ENCODE data around the gene MRPL20.

MRPL20 gene

GRCh38 chr1:1356166-1356795 lies 50.8 kb downstream of the MRPL20 start:
- H3K4me1 ChIP-seq (ENCODE audit: control insufficient read depth, low read length) = no peaks in the 10 kb centered on the region
- no peaks in the 10 kb centered on the region for H3K9me2 ChIP-seq (replicated peaks; ENCODE audit: control insufficient read depth, low read length)
- no peak overlapping the region for H3K4me2 ChIP-seq (ENCODE audit: low read length)
- no peak overlapping the region for H3K4me3 ChIP-seq (ENCODE audit: low read length)
- no peaks in the 10 kb centered on the region; the same call in 1 of the 2 replicates for H3F3A ChIP-seq (ENCODE audit: control insufficient read depth, insufficient read depth)
- H3K79me2 ChIP-seq (ENCODE audit: control insufficient read depth, low read length) = no peaks in the 10 kb centered on the region
- H3K27me3 ChIP-seq (ENCODE audit: control insufficient read depth, low read length) = peaks cover 26% of the 10 kb centered on the region
- H4K20me1 ChIP-seq (ENCODE audit: control insufficient read depth, insufficient read depth, low read depth, low read length) = no peaks in the 10 kb centered on the region
- H3K9me3 ChIP-seq (ENCODE audit: control insufficient read depth, insufficient read depth, low read length) = no peaks in the 10 kb centered on the region
- H3K36me3 ChIP-seq (ENCODE audit: control insufficient read depth, low read length) = no peaks in the 10 kb centered on the region
- H3K27ac ChIP-seq (ENCODE audit: low read depth, low read length) = no peak overlapping the region
- TF ChIP-seq EZH2phosphoT487 (IDR thresholded peaks at IDR 0.05; ENCODE audit: borderline replicate concordance, low read length) = no peak
- TF ChIP-seq CTCF (IDR thresholded peaks at IDR 0.05; ENCODE audit: low read depth, low read length, poor library complexity, severe bottlenecking) = no peak

GRCh38 chr1:1355416-1355815 lies 51.7 kb downstream of the MRPL20 start:
- Histone ChIP-seq H4K20me1 (ENCODE audit: control insufficient read depth, insufficient read depth, low read depth, low read length) (no peaks in the 10 kb centered on the region), H3K4me2 (ENCODE audit: low read length) (no peak overlapping the region), H3K27ac (ENCODE audit: low read depth, low read length) (no peak overlapping the region)

GRCh38 chr1:1354271-1355247 lies 52.5 kb downstream of the MRPL20 start:
- H4K20me1 ChIP-seq (ENCODE audit: control insufficient read depth, insufficient read depth, low read depth, low read length) = no peaks in the 10 kb centered on the region
- no peak overlapping the region for H3K4me2 ChIP-seq (ENCODE audit: low read length)
- no peaks in the 10 kb centered on the region; the same call in 1 of the 2 replicates for H3F3A ChIP-seq (ENCODE audit: control insufficient read depth, insufficient read depth)
- H3K9me2 ChIP-seq (replicated peaks; ENCODE audit: control insufficient read depth, low read length) = no peaks in the 10 kb centered on the region
- H3K27me3 ChIP-seq (ENCODE audit: control insufficient read depth, low read length) = peaks cover 26% of the 10 kb centered on the region
- no peak overlapping the region for H3K4me3 ChIP-seq (ENCODE audit: low read length)
- no peak for TF ChIP-seq EZH2phosphoT487 (IDR thresholded peaks at IDR 0.05; ENCODE audit: borderline replicate concordance, low read length)
- no peak for TF ChIP-seq CTCF (IDR thresholded peaks at IDR 0.05; ENCODE audit: low read depth, low read length, poor library complexity, severe bottlenecking)
- no peaks in the 10 kb centered on the region for H3K9me3 ChIP-seq (ENCODE audit: control insufficient read depth, insufficient read depth, low read length)
- no peaks in the 10 kb centered on the region for H3K36me3 ChIP-seq (ENCODE audit: control insufficient read depth, low read length)
- H3K27ac ChIP-seq (ENCODE audit: low read depth, low read length) = no peak overlapping the region
- no peaks in the 10 kb centered on the region for H3K4me1 ChIP-seq (ENCODE audit: control insufficient read depth, low read length)
- H3K79me2 ChIP-seq (ENCODE audit: control insufficient read depth, low read length) = no peaks in the 10 kb centered on the region

More at GRCh38 chr1:1355416-1355815, 51.7 kb downstream of the MRPL20 start:
- H3K9me2 ChIP-seq (replicated peaks; ENCODE audit: control insufficient read depth, low read length) = no peaks in the 10 kb centered on the region
- no peaks in the 10 kb centered on the region for H3K4me1 ChIP-seq (ENCODE audit: control insufficient read depth, low read length)
- no peaks in the 10 kb centered on the region for H3K36me3 ChIP-seq (ENCODE audit: control insufficient read depth, low read length)
- no peak for TF ChIP-seq CTCF (IDR thresholded peaks at IDR 0.05; ENCODE audit: low read depth, low read length, poor library complexity, severe bottlenecking)
- TF ChIP-seq EZH2phosphoT487 (IDR thresholded peaks at IDR 0.05; ENCODE audit: borderline replicate concordance, low read length) = no peak
- H3K27me3 ChIP-seq (ENCODE audit: control insufficient read depth, low read length) = peaks cover 26% of the 10 kb centered on the region
- no peaks in the 10 kb centered on the region for H3K79me2 ChIP-seq (ENCODE audit: control insufficient read depth, low read length)
- H3K9me3 ChIP-seq (ENCODE audit: control insufficient read depth, insufficient read depth, low read length) = no peaks in the 10 kb centered on the region
- no peak overlapping the region for H3K4me3 ChIP-seq (ENCODE audit: low read length)
- H3F3A ChIP-seq (ENCODE audit: control insufficient read depth, insufficient read depth) = no peaks in the 10 kb centered on the region; the same call in 1 of the 2 replicates
